NCI-H1436 (cell line): ENCODE data around the gene AGO3.
"Not testable (repeated sequence)": the region's sequence is repeated elsewhere in the genome, so short reads cannot be mapped to it uniquely, and the experiment has no call there.

Experiments used
- DNase-seq: peaks from one replicate; lab custom pipeline; 2025; lab: John Stamatoyannopoulos, UW

AGO3 gene

DNA sequence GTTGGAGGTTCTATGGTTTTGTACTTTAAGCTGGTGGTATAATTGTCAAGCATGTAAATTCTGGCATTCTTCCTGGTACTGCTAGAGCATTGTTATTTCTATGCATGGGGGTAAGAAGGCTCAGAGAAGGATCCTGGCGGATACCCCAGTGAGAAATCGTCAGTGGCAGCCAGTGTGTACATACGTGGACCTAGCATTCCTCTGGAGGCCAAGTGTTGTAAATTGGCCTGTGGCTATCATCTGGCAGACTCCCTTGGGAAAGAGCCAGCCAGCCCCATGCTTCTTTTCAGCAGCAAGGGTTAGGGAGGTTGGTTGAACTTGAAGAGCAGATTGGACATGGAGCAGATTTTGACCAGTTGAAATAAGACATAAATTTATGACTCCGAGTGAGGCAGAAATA, 5.2 kb upstream of the AGO3 start:
- DNase-seq: no peak

DNA sequence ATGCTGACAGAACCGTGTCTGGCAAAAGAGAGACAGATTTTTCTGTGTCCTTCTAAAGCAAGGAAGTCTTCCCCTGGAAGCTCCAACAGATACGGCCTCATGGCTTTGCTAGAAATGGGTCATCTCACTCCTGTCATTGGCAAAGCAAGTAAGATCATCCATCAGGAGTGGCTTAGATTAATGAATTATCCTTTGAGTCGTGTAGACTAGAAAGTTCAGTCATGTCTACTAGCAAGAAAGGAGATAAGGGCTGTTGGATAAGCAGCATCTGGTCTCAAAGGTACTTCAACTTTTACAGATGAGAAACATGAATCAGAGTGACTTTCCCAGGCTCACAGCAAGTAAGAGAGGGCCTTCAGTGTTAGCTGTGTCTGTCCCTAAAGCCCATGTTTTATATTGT, 3.4 kb upstream of the AGO3 start:
- DNase-seq: no peak

GRCh38 chr1:35929730-35930592, 944 bp upstream of the AGO3 start:
- DNase-seq: peak; percentile 9

GRCh38 chr1:35931446-35932157, 697 bp downstream of the AGO3 start:
- DNase-seq: no peak

GRCh38 chr1:35932158-35932636, 1.3 kb downstream of the AGO3 start:
- DNase-seq: no peak

DNA sequence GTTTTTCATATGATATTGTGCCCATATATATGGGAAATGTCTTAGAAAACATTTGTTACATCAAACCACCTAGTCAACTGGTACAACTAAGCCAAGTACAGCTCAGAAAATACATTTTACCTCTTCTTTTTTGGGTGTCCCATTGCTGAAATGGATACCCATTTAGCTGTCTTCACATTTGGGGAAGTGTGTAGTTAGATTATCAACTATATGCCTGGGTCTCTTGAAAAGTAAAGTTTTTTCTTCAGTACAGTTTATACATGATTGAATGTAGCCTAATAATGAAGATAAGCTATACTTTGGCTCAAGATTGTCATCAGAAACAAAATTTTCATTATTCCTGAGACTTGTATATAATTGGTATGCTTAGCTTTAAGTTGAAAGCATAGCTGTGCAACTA, 2.0 kb downstream of the AGO3 start:
- DNase-seq: no peak

- no peak for DNase-seq
Observed at GRCh38 chr1:35935442-35936388, 4.8 kb downstream of the AGO3 start.

DNA sequence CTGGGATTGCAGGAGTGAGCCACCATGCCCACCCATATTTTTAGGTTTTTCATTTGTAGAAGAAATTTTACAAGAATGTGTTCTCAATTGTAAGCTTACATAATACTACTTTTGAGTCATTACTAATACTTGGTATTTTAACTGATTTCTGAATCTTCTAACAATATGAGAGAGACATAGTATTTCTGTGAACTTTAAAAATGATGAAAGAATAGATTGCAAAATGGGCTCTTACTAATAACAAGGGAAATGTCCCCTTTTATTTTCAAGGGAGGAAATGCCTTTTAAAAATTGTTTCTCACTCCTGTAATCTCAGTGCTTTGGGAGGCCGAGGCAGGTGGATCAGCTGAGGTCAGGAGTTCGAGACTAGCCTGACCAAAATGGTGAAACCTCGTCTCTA, 5.9 kb downstream of the AGO3 start:
- DNase-seq: no peak

DNA sequence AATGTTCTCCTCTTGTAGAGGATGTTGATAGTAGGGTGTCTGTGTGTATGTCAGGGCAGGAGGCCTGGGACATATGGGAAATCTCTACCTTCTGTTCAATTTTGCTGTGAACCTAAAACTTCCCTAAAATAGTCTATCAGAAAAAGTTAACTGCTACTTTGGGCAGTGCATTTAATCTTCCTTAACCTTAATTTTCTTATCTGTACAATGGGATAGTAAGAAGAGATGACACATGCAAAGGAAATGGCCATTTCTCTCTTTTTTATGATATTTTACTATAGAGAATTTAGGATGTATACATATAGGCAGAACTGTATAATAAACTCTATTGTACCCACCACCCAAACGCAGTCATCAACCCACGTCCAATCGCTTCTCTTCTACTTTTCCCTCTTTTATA, 8.6 kb downstream of the AGO3 start:
- DNase-seq: no peak

DNA sequence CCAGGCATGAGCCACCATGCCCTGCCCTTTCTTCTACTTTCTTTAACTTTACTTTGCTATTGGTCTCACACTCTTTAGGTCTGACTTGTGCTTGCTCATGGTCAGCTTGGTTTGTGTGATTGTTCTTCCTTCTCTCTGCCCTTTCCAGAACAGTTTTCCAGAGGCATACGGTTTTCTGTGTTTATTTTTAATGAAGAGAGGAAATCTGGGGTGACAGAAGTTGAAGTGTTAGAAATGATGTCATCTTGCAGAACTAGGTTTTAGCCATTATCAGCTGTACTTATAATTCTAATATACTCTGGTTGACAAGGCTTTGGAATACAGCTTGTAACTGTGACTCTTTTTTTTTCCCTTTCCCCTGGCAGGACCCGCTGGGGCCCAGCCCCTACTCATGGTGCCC, 14.4 kb downstream of the AGO3 start:
- DNase-seq: no peak

DNA sequence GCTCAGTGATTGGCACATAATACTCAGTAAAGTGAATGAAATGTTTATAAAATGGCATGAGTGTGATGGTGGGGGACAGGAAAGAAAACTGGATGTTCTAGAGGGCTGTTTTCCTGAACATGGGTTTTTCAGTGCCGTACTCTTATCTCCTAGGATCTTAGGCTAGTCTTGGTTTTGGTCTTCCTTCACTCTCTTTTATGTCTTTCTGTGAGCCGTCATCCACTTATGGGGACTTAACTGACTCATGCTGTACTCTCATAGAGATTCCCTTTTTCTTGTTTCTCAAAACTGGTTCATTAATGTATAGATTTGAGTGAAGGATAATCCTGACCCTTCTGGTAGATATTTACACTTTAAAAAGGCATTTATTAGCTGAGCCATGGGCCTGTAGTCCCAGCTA, 16.6 kb downstream of the AGO3 start:
- DNase-seq: no peak

DNA sequence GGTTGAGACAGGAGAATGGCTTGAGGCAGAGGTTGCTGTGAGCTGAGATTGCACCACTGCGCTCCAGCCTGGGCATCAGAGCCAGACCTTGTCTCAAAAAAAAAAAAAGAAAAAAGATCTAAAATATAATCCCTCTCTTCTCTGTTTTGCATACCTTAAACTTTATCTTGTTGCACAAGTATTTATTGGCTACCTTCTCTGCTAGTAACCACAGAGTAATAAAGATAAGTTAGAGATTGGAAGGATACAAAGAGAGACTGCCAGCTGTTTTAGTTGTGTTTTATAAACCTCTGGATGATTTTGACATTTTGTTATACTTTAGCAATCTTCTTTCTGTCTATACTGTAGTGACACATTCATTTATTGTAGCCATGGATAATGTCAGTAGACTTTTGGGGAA, 27.7 kb downstream of the AGO3 start:
- DNase-seq: no peak

DNA sequence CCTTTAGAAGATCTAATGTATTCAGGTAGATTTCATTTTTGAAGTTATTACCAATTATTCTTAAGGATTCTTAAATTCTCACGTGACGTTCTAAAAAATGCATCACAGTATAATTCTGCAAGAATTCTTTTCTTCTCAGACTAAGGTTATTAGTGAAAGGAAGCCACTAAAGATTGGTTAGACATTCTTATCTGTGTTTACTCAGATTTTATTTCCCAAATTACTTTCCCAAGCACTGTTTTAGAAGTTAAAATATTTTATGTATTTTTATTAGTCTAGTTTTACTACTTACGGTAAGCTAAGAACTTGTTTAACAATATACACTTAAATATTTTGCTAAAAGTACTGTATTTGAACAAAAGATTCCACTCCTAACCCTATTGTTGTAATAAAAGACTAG, 28.4 kb downstream of the AGO3 start:
- DNase-seq: no peak

- DNase-seq: no peak
Observed at GRCh38 chr1:35962952-35963351, 32.0 kb downstream of the AGO3 start.

DNA sequence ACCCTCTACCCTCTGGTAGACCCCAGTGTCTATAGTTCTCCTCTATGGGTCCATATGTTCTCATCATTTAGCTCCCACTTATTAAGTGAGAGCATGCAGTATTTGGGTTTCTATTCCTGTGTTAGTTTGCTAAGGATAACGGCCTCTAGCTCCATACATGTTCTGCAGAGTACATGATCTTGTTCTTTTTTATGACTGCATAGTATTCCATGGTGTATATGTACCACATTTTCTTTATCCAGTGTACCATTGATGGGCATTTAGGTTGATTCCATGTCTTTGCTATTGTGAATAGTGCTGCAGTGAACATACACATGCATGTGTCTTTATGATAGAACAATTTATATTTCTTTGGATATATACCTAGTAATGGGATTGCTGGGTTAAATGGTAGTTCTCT, 33.4 kb downstream of the AGO3 start:
- DNase-seq: not testable (repeated sequence)

- no peak for DNase-seq
Observed at GRCh38 chr1:35968396-35968795, 37.5 kb downstream of the AGO3 start.

DNA sequence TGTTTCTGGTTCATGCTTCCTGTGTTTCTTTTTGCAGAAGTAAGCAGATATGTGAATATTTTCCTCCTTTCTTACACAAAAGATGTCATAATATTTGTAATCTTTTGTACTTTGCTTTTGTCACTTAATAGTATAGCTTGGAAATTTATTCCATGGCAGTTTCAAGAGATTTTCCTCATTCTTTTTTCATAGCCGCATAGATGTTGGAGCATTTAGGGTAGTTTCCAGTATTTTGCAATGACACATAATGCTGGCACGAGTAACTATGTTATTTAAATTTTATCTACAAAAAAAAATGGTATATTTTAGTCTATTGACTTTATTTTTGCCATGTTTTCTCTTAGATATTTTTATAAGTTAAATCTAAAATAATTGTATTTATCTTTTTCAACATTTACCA, 40.7 kb downstream of the AGO3 start:
- no peak for DNase-seq

DNA sequence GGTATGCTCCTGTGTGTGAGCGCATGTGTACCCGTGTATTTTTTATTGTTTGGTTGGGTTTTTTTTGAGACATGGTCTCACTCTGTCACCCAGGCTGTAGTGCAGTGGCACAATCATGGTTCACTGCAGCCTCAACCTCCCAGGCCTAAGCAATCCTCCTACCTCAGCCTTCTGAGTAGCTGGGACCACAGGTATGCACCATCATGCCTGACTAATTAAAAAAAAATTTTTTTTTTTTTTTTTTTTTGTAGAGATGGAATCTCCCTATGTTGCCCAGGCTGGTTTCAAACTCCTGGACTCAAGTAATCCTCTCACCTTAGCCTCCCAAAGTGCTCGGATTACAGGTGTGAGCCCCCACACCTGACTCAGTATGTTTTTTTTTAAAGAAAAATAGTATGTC, 41.7 kb downstream of the AGO3 start:
- not testable (repeated sequence) for DNase-seq

DNA sequence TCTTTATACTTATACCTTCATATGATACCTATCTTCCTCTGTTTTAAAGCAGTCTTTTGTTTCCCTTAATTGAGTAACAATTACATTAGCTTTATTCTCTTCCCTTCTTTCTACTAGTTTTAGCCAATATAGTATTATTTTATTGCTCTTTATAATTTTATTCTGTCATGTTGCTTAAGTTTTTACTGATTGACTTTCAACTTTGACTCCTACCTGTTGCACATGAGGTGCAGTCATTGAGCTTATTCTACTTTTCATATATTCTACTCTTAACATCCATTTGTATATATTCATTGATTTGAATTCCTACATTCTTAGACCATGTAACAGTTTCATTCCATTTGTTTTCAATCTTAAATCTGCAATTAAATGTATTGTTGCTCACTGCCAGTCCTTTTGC, 49.2 kb downstream of the AGO3 start:
- no peak for DNase-seq

DNA sequence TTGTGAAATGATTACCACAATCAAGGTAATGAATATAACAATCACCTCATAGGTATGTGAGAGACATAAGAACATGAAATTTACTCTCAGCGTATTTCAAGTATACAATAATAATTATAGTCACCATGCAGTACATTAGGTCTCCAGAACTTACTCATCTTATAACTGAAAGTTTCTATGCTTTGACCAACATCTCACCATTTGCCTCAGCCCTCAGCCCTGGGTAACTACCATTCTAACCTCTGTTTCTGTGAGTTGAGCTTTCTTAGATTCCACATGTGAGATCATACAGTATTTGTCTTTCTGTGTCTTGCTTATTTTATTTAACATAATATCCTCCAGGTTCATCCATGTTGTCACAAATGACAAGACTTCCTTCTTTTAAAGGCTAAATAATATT, 57.3 kb downstream of the AGO3 start:
- no peak for DNase-seq

DNA sequence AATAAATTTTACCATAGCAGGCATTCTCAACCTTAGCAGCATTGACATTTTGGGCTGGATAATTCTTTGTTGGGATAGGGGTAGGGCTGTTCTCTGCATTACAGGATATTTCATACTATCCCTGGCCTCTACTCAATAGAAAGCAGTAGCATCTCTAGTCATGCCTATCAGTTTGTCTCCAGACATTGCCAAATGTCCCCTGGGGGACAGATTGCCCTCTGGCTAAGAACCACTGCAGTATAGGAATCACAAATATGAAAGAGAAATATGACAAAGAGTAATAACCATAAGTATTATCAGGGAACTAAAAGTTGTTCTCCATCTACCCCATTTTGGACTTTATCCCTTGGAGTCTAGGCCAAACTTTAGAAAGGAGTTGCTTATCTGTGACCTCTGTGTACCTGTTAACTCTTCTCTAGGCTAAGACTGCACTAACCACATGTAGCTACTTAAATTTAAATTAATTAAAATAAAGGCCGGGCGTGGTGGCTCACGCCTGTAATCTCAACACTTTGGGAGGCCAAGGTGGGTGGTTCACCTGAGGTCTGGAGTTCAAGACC, 76.1 kb downstream of the AGO3 start:
- no peak for DNase-seq

- no peak for DNase-seq
Observed at GRCh38 chr1:36007741-36008140, 76.8 kb downstream of the AGO3 start.
